GM21529 (cell line): ENCODE data around the gene DHX36.
A peak's percentile ranks its signal among the peaks of the same experiment; 100 is the strongest.

Experiments used
- ATAC-seq: cut with Tn5 transposase; IDR thresholded peaks from one replicate; pipeline ENCODE4 v1.9.1; 2021; ENCODE audit not compliant: unreplicated experiment

DHX36 gene

DNA sequence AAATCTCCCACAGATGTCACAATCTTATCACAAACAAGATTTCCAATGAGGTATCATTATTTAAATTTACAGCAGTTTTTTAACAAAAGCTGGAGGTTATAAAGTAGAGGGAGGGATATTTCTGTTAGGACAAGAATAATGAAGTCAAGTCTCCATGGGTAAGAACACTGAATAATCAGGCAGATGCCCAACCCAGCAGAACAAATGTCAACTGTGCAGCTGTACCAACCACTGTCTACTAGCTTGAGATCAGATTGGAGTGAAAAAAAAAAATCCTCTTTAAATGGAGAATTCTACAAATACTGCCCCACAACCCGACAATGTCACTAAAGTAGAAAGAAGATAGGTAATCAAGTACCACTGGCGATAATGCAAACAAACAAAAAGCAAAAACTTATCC, 30.3 kb downstream of the DHX36 start:
- ATAC-seq, result no peak

DNA sequence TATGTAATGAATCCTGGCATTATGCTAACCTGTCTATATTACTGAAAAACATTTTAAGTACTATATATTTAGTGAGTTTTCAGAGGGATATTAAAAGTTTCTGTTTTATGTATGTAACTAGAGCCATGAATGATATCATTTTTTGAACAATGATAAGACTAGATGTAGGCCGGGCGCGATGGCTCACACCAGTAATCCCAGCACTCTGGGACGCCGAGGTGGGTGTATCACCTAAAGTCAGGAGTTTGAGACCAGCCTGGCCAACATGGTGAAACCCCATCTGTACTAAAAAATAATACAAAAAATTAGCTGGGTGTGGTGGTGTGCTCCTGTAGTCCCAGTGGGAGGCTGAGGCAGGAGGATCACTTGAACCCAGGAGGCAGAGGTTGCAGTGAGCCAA, 34.1 kb downstream of the DHX36 start:
- ATAC-seq, result no peak

DNA sequence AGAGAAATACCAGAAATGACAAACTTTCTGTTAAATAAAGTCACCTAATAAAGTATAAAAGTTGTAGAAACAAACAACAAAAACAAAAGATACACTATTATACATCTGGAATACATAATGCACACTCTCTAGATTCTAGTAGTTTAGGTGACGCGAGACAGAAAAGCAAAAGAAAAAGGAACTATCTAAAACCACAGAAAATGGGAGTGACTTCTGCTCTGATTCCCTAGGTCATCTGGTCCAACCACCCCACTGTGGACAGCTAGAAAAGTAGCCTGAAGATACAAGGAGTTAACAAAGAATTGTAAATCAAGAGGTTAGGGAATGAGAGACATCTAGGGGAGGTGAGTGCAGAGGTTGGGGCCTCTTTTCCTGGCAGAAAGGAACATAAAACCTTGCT, 39.1 kb downstream of the DHX36 start:
- peak; percentile 76 for ATAC-seq

DNA sequence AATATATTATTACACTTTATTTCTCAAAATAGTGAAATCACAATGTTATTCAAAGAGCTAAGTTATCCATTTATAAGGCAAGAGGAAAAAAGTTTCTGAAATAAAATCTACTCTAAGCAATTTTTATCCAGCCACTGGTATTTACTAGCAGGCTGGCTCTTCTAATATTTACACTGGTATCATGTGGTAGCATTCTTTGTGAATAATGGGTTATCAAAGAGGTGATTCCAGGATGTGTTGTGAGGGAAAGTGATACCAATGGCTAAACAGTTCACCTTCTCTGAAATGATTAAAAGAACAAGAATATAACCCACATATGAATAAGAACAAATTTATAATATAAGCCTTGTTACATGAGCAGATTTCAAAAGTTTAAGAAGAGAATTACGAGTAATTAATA, 44.1 kb downstream of the DHX36 start:
- ATAC-seq, result no peak

DNA sequence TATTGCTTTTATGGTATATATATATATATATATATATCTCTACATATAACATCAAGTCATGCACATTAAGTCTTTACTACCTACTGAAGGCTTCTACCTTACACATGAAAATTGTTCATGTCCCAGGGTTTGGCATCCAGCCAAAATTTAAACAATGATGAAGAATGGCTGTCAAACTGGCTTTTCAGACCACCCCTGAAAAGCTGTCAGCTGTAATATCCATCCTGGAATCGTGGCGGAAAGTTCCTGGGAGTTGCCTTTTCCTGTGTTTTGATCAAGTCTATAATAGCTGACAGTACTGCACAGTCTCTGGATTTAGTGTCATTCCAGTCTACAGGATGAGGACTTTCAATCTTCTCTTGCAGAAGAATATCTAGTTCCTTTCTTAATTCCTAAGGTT, 48.3 kb downstream of the DHX36 start:
- ATAC-seq, result no peak

DNA sequence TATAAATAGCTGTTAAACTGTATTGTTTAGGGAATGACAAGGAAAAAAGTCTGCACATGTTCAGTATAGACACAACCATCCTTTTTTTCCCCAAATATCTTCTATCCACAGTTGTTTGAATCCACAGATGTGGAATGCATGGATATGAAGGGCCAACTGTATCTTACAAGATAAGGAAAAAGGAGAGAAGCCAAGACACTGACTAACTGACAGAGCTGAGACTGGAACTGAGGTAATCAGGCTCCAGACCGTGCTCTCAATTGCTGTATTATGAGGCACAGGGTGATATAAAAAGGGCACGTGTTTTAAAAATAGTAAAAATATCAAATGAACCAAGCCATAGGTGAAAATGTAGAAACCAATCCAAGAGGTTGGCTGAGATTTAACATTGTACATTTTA, 49.0 kb downstream of the DHX36 start:
- ATAC-seq, result no peak

DNA sequence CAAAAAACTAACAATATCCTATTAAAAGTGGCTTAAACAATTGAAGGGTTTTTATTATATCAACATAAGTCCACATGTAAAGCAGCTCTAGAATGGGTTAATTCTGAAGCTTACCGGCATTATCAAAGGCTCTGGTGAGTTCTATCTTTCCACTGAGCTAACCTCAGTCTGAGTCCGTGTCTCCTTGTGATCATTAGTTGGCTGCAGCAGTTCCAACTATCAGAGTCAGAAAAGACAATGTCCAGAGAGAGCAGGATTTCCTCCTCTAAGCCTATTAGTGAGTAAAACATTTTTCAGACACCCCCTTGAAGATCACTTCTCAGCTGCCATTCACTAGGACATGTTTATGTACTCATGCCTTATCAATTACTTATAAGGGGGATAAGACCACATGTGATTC, 49.9 kb downstream of the DHX36 start:
- ATAC-seq, result no peak

DNA sequence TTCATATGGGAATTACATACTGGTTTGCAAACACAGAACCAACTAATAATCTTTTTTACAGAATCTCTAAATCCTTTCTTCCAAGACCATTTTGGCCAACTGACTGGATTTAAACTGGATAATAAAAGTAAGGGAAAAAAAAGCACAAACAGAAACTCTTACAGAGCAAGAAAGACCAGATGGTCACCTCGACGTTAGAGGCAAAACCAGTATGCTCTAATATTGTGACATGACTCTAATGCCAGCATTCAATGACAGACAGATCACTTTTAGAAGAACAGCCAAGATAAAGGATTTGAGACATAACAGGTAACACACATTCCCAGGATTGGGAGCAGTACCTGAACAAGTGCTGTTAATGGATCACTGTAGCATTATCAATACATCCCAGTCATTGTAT, 50.9 kb downstream of the DHX36 start:
- no peak for ATAC-seq

DNA sequence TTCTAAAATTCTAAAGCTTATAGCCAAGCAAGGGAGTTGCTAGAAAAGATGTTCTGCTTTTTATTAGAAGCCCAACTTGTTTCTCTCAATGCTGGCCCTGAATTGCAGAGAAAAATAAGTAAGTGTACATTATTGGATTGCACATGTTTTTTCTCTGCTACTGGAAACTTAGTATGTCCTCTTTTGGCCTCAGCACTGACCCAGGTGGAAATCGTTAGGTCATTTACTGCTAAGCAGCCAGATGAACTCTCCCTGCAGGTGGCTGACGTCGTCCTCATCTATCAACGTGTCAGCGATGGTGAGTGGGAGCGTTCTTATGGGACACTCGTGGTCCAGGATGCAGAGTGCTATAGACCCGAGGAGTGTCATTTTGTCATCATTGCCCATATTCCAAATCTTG, 69.8 kb downstream of the DHX36 start:
- ATAC-seq, result no peak

DNA sequence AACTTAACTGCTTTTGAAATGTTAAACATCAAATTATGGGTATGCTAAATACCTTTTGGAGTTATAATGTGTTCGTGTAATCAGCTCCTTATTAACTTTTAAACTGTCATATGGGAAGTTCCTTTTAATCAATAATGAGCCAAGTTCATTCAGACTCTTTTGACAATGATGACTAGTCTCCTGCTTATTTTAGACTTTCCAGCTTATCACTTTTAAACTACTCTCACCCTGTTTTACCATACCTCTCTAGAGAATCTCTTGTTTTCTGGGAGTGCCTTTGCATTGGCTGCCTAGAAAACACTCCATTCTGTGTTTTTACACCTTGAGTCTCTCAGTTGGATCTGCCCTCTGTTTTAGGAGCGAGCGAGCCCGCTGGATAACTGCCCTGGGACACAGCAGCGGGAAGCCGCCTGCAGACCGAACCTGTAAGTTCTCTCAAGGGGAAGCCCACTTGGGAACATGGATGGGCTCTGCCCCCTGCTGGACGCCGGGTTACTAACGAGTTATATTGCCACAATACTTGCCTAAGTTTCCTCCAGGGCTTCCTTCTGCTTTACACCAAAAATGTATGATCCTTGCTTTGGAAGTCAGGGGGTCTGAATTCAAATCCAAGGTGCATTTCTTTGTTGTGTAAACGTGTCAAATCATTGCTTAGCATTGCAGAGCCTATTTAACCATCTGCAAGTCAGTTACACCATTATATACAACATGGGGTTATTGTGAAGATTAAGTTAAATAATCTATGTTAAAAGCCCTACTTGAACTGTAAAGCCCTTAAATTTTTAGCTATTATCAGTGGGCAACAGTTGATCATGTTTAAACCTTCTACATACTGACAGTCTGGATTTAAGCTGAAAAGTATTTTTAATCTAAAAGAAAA, 71.3 kb downstream of the DHX36 start:
- ATAC-seq, result peak; percentile 95

DNA sequence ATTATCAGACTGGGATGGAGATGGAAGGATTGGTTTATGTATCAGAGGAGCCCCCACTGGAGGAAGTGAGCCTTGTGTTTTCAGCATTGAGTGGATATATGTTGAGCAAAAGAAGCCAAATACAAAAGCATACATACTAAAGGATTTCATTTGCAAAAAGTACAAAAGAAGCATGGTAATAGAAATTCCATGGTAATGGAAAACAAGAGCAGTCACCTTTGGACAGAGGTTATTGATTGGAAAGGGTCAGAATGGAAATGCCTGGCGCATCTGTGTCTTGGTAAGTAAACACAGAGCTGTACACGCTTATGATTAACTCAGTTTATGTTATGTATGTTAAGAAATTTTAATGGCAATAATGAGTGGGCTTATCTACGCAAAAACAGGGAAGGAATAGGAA, 72.7 kb downstream of the DHX36 start:
- no peak for ATAC-seq

DNA sequence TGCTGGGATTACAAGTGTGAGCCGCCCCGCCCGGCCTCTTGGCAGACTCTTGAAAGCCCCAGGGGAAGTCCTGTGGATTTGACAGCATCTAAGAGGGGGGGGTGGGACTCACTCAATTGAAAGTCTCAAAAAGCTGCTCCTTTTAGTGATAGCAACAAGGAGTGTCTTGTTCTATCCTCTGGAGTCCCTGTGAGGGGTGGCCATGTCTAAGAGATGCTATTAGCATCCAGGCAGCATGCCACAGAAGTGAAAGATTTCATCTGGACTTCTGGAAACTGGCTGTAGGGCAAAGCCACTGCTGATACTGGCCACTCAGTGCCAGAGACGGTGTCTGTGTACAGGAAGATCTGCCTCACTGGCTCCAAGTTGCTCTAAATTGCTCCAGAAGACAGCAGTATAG, 74.0 kb downstream of the DHX36 start:
- no peak for ATAC-seq

DNA sequence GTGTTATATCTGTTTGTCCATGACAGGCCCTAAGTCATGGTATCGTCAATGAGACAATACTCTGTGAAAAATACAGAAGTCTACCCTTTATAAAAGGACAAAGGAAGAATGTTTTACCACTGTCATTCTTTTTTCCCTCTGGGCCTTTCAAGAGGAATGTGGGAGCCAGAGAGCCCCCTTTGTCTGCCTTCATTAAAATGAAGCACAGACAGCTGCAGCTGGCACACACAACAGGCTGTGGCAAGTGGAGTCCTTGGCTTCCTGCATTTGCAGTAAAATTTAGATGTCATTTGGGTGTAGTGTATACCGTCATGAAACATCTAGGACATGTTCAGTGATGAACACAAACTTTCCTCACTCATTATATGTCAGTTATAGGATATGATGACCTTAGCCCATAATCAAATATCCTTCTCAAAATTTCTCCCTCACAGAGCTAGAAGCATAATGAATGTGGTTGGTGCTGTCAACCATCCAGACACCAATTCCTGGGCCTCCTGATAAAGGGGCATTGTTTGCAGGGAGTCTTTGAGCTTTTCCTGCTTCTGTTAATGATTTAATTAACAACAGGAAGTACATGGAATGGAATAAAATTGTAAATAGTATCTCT, 76.4 kb downstream of the DHX36 start:
- ATAC-seq, result no peak

DNA sequence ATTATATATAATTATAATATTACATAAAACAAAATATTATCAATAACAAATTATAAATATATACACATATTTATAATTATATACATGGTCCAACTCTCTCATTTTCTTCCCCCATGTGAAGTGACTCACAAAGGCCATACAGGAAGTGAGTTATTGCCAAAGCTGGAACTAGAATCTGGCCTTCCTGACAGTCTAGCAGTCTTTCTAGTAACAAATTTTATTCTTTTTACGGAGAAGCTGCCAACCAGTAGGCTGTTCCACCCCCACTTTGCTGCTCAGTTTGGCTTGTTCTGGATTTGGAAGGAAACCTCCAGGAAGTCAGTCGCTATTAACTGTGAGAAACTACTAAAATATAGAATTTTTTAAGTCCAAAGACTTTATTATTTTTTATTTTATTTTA, 79.6 kb downstream of the DHX36 start:
- ATAC-seq, result no peak

DNA sequence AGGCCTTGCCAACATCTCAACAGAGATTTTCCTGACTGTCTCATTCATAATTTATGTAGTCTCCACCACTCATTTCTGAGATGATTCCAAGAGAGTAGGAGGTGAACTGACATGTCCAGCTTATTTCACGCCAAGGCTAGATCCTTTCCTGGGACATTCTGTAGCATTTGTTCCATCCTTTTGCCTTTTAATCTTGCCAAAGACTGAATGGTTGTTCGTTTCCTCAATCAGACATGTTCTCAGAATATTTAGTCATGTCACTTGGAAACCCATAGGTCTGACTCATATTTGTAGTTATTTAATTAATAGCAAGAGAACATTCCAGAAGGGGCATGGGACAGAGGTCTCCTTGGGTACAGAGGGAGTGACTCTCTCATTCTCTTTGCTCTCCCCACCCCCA, 80.9 kb downstream of the DHX36 start:
- ATAC-seq, result no peak

DNA sequence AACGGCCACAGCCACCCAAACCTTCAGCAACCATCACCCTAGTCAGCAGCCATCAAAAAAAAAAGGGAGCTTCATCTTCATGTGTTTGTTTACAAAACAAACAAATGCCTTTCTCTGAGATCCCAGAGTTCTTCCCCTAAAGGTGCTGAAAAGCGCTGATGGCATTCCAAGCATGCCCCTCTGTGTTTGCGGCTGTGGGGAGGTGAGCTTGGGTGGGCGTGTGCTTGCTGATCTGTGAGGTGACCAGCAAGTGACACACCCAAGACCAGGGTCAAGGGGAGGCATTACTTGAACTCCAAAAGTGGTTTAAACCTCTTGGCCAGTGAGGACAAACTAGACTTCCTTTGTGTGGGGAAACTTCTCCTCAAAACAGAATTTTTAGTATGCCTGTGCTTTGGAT, 81.5 kb downstream of the DHX36 start:
- no peak for ATAC-seq

DNA sequence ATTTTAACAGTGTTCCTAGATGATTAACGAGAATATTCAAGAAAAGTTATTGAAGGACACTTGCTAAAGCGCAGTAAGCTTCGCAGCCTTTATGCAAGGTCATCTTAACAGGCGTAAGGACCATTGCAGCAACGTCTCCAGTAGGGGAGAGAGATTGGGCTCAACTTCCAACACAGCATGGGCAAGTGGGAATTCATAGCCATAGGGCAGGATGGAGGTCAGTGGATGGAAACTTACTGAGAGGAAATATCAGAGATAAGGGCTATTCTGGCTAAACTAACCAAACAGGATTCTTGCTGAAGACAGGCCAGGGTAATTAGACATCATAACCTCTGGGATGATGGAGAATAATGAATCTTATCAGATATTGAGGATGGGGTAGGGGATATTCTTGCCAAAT, 82.8 kb downstream of the DHX36 start:
- ATAC-seq, result no peak

DNA sequence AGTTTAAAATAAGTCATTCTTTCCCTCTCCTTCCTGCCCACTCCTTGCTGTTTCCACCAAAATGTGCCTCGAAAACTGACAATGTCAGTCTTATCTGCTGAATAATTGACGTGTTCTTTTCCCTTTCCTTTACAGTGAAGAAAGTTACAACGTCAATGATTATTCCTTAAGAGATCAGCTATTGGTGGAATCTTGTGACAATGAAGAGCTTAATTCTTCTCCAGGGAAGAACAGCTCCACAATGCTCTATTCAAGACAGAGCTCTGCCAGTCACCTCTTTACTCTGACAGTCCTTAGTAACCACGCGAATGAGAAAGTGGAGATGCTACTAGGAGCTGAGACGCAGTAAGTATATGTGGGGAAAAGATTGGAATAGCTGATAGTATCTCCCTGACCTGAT, 84.1 kb downstream of the DHX36 start:
- ATAC-seq, result no peak

DNA sequence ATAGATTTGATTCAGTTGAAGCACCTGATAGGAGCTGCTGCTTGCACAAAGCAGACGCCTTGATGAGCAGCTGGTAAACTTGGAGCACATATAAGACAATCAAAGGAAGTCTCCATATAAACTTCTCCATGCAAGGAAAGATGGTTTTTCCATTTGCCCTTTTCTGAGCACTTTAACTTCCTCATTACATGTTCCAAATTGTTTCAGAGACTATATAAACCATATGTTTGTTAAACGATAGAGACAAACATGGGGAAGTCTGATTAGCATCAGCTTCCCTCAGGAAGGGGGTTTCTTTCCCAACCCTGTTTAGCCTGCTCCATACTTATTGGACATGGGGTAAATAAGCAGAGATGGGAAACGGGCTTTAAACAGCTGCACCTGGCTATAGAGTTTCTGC, 88.0 kb downstream of the DHX36 start:
- no peak for ATAC-seq

DNA sequence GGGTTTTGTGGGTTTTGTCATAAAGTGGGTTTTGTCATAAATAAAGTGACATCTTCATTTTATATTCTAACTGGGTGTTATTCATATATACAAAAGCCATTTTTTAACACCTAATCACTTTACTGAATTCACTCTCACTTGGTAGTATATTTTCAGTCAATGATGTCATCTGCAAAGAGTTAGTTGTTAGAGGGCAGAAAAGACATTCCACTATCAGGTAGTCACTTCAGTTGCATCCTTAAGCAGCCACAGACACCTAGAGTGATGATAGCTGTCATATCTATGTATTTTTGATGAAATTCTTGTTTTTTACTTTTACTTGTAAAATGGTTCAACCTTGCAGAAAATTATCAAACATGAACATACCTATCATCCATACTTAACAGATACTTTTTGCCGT, 89.0 kb downstream of the DHX36 start:
- ATAC-seq, result no peak

DNA sequence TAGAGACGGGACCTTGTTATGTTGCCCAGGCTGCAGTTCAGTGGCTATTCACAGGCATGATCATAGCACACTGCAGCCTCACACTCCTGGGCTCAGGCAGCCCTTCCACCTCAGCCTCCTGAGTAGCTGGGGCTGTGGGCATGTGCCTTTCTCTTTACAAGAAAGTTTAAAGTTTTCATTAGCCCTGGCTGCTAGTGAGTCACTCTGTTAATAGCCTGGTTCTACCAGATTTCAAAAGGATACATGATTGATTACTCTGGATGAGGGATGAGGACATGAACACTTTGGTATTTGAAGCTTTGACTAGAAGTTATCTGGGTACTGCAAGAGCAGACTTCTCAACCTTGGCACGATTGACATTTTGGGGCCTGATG, 95.1 kb downstream of the DHX36 start:
- no peak for ATAC-seq

DNA sequence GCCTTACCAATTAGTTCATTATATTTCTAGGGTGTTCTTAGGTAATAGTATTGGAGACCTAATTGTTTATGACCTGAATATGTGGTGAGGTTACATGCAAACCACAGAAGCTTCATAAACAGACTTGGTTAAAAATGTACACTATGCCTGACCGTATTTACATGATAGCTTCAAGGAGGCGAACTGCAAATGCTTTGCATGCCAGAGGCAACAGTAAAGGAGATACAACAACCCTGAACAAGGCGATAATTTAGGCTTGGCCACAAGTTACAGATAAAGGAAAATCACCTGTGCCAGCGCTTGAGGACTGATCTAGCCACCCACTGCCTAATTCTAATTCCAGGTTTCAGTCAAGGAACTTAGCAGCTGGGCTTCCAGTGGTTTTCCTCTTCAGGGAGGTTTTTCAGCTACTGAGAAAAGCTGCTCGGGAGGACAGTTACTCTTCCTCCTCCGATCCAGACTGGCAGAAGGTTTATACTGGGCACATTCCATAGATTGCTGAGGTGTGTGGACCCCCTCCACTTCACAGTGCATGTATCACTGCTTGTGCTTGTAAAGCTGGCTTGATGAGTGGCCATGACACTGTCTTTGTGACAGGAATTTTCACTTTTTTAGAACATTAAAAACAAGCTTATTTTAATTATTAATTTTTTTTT, 95.6 kb downstream of the DHX36 start:
- ATAC-seq, result no peak
